ENCODE data around the gene ELK4.
"Not testable (repeated sequence)": the region's sequence is repeated elsewhere in the genome, so short reads cannot be mapped to it uniquely, and the experiment has no call there.

ELK4 gene

GRCh38 chr1:205664399-205665017 lies 32.7 kb upstream of the ELK4 start:
- DNase-seq (ENCODE audit: low spot score): no peak

- no peak for DNase-seq (ENCODE audit: low spot score)
Observed at GRCh38 chr1:205663286-205663936, 31.6 kb upstream of the ELK4 start.

GRCh38 chr1:205662791-205663190 lies 31.0 kb upstream of the ELK4 start:
- no peak for DNase-seq (ENCODE audit: low spot score)

GRCh38 chr1:205662135-205662738 lies 30.4 kb upstream of the ELK4 start:
- DNase-seq (ENCODE audit: low spot score): no peak

GRCh38 chr1:205661429-205662134 lies 29.8 kb upstream of the ELK4 start:
- DNase-seq (ENCODE audit: low spot score): no peak

GRCh38 chr1:205660361-205660760 lies 28.6 kb upstream of the ELK4 start:
- no peak for DNase-seq (ENCODE audit: low spot score)

GRCh38 chr1:205658943-205659581 lies 27.3 kb upstream of the ELK4 start:
- DNase-seq (ENCODE audit: low spot score): peak; percentile 93

GRCh38 chr1:205656236-205656635 lies 24.4 kb upstream of the ELK4 start:
- DNase-seq (ENCODE audit: low spot score): no peak

- no peak for DNase-seq (ENCODE audit: low spot score)
Observed at GRCh38 chr1:205652984-205653383, 21.2 kb upstream of the ELK4 start.

- no peak for DNase-seq (ENCODE audit: low spot score)
Observed at GRCh38 chr1:205650241-205650640, 18.4 kb upstream of the ELK4 start.

- DNase-seq (ENCODE audit: low spot score): no peak
Observed at GRCh38 chr1:205645519-205645918, 13.7 kb upstream of the ELK4 start.

GRCh38 chr1:205642679-205643307 lies 11.0 kb upstream of the ELK4 start:
- no peak for DNase-seq (ENCODE audit: low spot score)

GRCh38 chr1:205639567-205639966 lies 7.8 kb upstream of the ELK4 start:
- no peak for DNase-seq (ENCODE audit: low spot score)

- DNase-seq (ENCODE audit: low spot score): no peak
Observed at GRCh38 chr1:205637854-205638468, 6.2 kb upstream of the ELK4 start.

- DNase-seq (ENCODE audit: low spot score): no peak
Observed at GRCh38 chr1:205636732-205637131, 4.9 kb upstream of the ELK4 start.

GRCh38 chr1:205636138-205636530 lies 4.3 kb upstream of the ELK4 start:
- DNase-seq (ENCODE audit: low spot score): not testable (repeated sequence)

GRCh38 chr1:205633421-205633976 lies 1.7 kb upstream of the ELK4 start:
- peak; percentile 50 for DNase-seq (ENCODE audit: low spot score)

- no peak for DNase-seq (ENCODE audit: low spot score)
Observed at GRCh38 chr1:205632669-205633169, 908 bp upstream of the ELK4 start.

- peak; percentile 77 for DNase-seq (ENCODE audit: low spot score)
Observed at GRCh38 chr1:205631010-205631767, 622 bp downstream of the ELK4 start.

- DNase-seq (ENCODE audit: low spot score): no peak
Observed at GRCh38 chr1:205630651-205631009, 1.2 kb downstream of the ELK4 start.

Measured in AG20443 (cell line).